Neural crest cell (in vitro differentiated cells): ENCODE measurements around the gene PATJ. TPM values are rescaled to one million over a fixed set of nuclear protein-coding genes. Genes with fewer than 3 reads are reported as not detected.
"Not testable (repeated sequence)": the region's sequence is repeated elsewhere in the genome, so short reads cannot be mapped to it uniquely, and the experiment has no call there.

Experiments used
- DNase-seq: peaks from one replicate; pipeline ENCODE4 v3.0.0; 2021; ENCODE audit warnings: low read depth, mixed read lengths, low spot score
- H3K27ac Mint-ChIP-seq: one replicate; pipeline ENCODE4 v1.8.0; 2021; ENCODE audit warnings: mild to moderate bottlenecking, mixed read lengths; ENCODE audit not compliant: unreplicated experiment
- H3K27me3 Mint-ChIP-seq: 2 replicates; pipeline ENCODE4 v1.8.0; 2021; ENCODE audit warnings: low read depth, mild to moderate bottlenecking, mixed read lengths
- H3K36me3 Mint-ChIP-seq: 2 replicates; pipeline ENCODE4 v1.8.0; 2021; ENCODE audit warnings: low read depth, mild to moderate bottlenecking, mixed read lengths
- H3K4me1 Mint-ChIP-seq: 2 replicates; pipeline ENCODE4 v1.8.0; 2021; ENCODE audit warnings: mixed read lengths
- H3K4me3 Mint-ChIP-seq: one replicate; pipeline ENCODE4 v1.8.0; 2021; ENCODE audit warnings: mild to moderate bottlenecking, mixed read lengths
- H3K9me3 Mint-ChIP-seq: 2 replicates; pipeline ENCODE4 v1.8.0; 2021; ENCODE audit warnings: mixed read lengths
- total RNA-seq: library from RNA; stranded (reverse); gene quantifications from 2 replicates; pipeline ENCODE4 v1.2.1, GENCODE V29; 2021
- TF ChIP-seq, protein P1 (sequence below): fragments of 200-600 bp; sonication (generic); conservative IDR thresholded peaks from 2 replicates; pipeline ENCODE4 v1.5.0; 2021; ENCODE audit warnings: antibody characterized with exemption, mild to moderate bottlenecking

PATJ gene
- total RNA-seq, 1 donor from 2014 or later, result 3.9 TPM

DNA sequence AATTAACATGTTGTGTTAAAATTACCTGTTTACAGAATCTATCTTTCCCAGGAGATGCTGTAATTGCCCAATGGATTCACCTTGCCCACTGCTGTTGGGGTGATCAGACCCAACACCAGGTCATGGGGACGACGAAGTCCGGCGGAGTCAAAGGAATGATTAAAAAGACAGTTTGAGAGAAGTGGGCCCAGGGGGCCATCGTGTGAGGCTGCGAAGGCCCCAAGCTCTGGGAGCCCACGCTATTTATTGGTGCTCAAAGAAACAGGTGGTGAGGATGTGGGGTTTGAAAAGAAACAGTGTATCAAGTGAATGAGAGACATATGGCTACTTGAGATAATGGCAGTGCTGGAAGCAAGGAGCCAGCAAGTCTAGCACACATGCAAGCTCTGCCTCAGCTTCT lies 436.1 kb downstream of the PATJ start:
- TF ChIP-seq, protein P1, sequence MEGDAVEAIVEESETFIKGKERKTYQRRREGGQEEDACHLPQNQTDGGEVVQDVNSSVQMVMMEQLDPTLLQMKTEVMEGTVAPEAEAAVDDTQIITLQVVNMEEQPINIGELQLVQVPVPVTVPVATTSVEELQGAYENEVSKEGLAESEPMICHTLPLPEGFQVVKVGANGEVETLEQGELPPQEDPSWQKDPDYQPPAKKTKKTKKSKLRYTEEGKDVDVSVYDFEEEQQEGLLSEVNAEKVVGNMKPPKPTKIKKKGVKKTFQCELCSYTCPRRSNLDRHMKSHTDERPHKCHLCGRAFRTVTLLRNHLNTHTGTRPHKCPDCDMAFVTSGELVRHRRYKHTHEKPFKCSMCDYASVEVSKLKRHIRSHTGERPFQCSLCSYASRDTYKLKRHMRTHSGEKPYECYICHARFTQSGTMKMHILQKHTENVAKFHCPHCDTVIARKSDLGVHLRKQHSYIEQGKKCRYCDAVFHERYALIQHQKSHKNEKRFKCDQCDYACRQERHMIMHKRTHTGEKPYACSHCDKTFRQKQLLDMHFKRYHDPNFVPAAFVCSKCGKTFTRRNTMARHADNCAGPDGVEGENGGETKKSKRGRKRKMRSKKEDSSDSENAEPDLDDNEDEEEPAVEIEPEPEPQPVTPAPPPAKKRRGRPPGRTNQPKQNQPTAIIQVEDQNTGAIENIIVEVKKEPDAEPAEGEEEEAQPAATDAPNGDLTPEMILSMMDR, result no peak
- Mint-ChIP-seq H3K4me1 (peaks cover 43% of the 10 kb centered on the region), H3K36me3 (no peaks in the 10 kb centered on the region), H3K9me3 (no peaks in the 10 kb centered on the region), H3K4me3 (no peak overlapping the region), H3K27ac (no peak overlapping the region), H3K27me3 (no peaks in the 10 kb centered on the region)
- DNase-seq, result no peak

DNA sequence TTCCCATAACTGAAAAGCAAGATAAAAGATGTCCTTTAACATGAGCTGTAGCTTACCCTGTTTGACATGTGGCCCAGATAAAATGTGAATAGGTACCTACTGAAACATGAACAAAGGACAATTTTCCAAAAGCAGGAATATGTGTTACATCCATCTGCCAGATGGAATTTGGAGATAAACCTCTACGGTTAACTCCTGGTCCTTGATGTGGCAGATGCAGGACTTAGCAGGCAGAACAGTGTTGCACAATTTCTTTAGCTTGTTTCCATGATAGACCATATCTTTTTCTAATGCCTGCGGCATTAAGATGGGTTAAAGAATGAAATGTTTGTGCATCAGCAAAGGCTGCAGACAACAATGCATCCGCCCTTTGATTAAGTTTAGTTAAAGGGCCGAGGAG lies 437.8 kb downstream of the PATJ start:
- not testable (repeated sequence) for H3K36me3 Mint-ChIP-seq, H3K27ac Mint-ChIP-seq, DNase-seq, H3K27me3 Mint-ChIP-seq, H3K4me3 Mint-ChIP-seq, H3K9me3 Mint-ChIP-seq
- peaks cover 48% of the 10 kb centered on the region for H3K4me1 Mint-ChIP-seq

GRCh38 chr1:62180639-62181038 lies 438.4 kb downstream of the PATJ start:
- TF ChIP-seq, protein P1, result no peak
- H3K27ac Mint-ChIP-seq, result no peak overlapping the region
- no peaks in the 10 kb centered on the region for H3K27me3 Mint-ChIP-seq
- H3K36me3 Mint-ChIP-seq, result no peaks in the 10 kb centered on the region
- peaks cover 44% of the 10 kb centered on the region for H3K4me1 Mint-ChIP-seq
- H3K9me3 Mint-ChIP-seq, result no peaks in the 10 kb centered on the region
- DNase-seq, result no peak
- H3K4me3 Mint-ChIP-seq, result no peak overlapping the region

DNA sequence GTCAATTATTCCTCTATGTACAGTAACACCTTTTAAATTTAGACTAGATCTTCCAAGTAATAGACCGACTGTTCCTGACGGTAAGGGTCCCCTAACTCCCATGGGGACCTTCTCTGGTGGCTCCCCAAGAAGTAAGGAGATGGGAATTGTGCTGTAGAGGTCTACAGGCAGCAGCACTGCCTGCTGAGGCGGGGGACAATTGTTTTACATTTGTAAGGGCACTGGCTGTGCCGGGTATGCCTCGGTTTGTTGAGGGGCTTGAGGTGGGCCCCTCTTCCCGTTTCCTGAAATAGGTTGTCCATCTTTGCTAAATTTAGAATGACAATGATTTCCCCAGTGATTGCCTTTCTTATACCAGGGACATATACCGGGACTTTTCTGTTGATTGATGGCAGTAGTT lies 439.3 kb downstream of the PATJ start:
- Mint-ChIP-seq H3K36me3 (no peaks in the 10 kb centered on the region), H3K4me1 (peaks cover 42% of the 10 kb centered on the region), H3K27me3 (no peaks in the 10 kb centered on the region), H3K27ac (peak overlapping the region; percentile 44), H3K9me3 (no peaks in the 10 kb centered on the region), H3K4me3 (no peak overlapping the region)
- no peak for DNase-seq
- TF ChIP-seq, protein P1, result no peak

DNA sequence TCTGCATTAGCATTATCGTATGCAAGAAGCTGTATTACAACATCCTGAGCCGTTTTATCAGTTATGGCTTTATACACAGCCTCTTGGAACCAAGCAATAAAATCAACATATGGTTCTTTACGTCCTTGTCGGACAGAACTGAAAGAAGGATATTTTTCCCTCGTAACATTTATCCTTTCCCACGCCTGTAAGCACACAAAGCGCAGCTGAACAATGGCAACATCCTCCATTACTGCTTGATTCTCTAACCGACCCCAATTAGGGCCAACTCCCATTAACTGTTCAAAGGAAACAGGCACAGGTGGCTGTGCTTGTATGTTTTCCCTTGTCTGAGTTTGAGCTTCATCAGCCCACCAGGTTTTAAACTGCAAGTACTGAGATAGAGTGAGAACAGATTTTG lies 439.9 kb downstream of the PATJ start:
- H3K4me3 Mint-ChIP-seq, DNase-seq, H3K9me3 Mint-ChIP-seq, H3K36me3 Mint-ChIP-seq, H3K27me3 Mint-ChIP-seq: not testable (repeated sequence)
- peak overlapping the region; percentile 21 for H3K27ac Mint-ChIP-seq
- H3K4me1 Mint-ChIP-seq, result peaks cover 42% of the 10 kb centered on the region

GRCh38 chr1:62183164-62184020 lies 441.1 kb downstream of the PATJ start:
- peaks cover 38% of the 10 kb centered on the region for H3K4me1 Mint-ChIP-seq
- H3K27me3 Mint-ChIP-seq, H3K36me3 Mint-ChIP-seq, H3K9me3 Mint-ChIP-seq, DNase-seq: not testable (repeated sequence)
- H3K27ac Mint-ChIP-seq, result peak overlapping the region; percentile 64
- peak overlapping the region; percentile 52 for H3K4me3 Mint-ChIP-seq

- Mint-ChIP-seq H3K9me3 (no peaks in the 10 kb centered on the region), H3K27me3 (no peaks in the 10 kb centered on the region), H3K4me1 (peaks cover 38% of the 10 kb centered on the region), H3K36me3 (no peaks in the 10 kb centered on the region), H3K27ac (no peak overlapping the region), H3K4me3 (no peak overlapping the region)
- DNase-seq, result no peak
- TF ChIP-seq, protein P1, result no peak
Observed at GRCh38 chr1:62184336-62184735, 442.1 kb downstream of the PATJ start.

GRCh38 chr1:62185233-62185632 lies 443.0 kb downstream of the PATJ start:
- not testable (repeated sequence) for H3K27ac Mint-ChIP-seq, H3K36me3 Mint-ChIP-seq, H3K9me3 Mint-ChIP-seq, DNase-seq, H3K4me3 Mint-ChIP-seq, H3K27me3 Mint-ChIP-seq
- peaks cover 33% of the 10 kb centered on the region for H3K4me1 Mint-ChIP-seq
